ENCODE measurements around the gene CRIM1. TPM values are rescaled to one million over a fixed set of nuclear protein-coding genes. Genes with fewer than 3 reads are reported as not detected.

Gene CRIM1
- total and polyA plus RNA-seq, 4 donors = 24.3 to 119 (median 58.4) TPM

GRCh38 chr2:36538335-36538734 lies 182.8 kb downstream of the CRIM1 start:
- ATAC-seq (ENCODE audit: insufficient read depth, low FRiP score) (no peak), DNase-seq (peak; percentile 38 to 74 (median 47))
- TF ChIP-seq CTCF (IDR thresholded peaks at IDR 0.05; ENCODE audit: control extremely low read depth, extremely low read depth) = no peak
- 56 to 58% methylated on average over 5 of the region's 5 CpGs for WGBS, 2 donors
- H3K36me3 ChIP-seq (ENCODE audit: control insufficient read depth in 4 of 4, insufficient read depth in 4 of 4, low read length in 4 of 4) = peaks cover 3 to 24% (median 23%) of the 10 kb centered on the region in 4 donors
- H3K27me3 ChIP-seq (ENCODE audit: control insufficient read depth in 3 of 3, insufficient read depth in 3 of 3, low read length in 2 of 3) = no peaks in the 10 kb centered on the region
- H3K9me3 ChIP-seq (ENCODE audit: control insufficient read depth in 4 of 4, insufficient read depth in 3 of 4, low read length in 3 of 4) = no peaks in the 10 kb centered on the region
- no peak overlapping the region for H3K27ac ChIP-seq (ENCODE audit: low read depth in 1 of 2, low read length in 1 of 2)
- peaks cover 0 to 14% (median 0%) of the 10 kb centered on the region in 5 donors for H3K4me1 ChIP-seq (ENCODE audit: control insufficient read depth in 5 of 5, insufficient read depth in 5 of 5, low read length in 5 of 5)
- no peak overlapping the region for H3K9ac ChIP-seq (ENCODE audit: insufficient read depth in 1 of 2, low read length in 2 of 2)
- H3K4me3 ChIP-seq = no peak overlapping the region

GRCh38 chr2:36539631-36540030 lies 184.1 kb downstream of the CRIM1 start:
- H3K27me3 ChIP-seq (ENCODE audit: control insufficient read depth in 3 of 3, insufficient read depth in 3 of 3, low read length in 2 of 3) = no peaks in the 10 kb centered on the region
- no peak for DNase-seq
- H3K36me3 ChIP-seq (ENCODE audit: control insufficient read depth in 4 of 4, insufficient read depth in 4 of 4, low read length in 4 of 4) = peaks cover 12 to 25% (median 23%) of the 10 kb centered on the region in 4 donors
- H3K9ac ChIP-seq (ENCODE audit: insufficient read depth in 1 of 2, low read length in 2 of 2) = no peak overlapping the region
- peaks cover 0 to 14% (median 0%) of the 10 kb centered on the region in 5 donors for H3K4me1 ChIP-seq (ENCODE audit: control insufficient read depth in 5 of 5, insufficient read depth in 5 of 5, low read length in 5 of 5)
- no peaks in the 10 kb centered on the region for H3K9me3 ChIP-seq (ENCODE audit: control insufficient read depth in 4 of 4, insufficient read depth in 3 of 4, low read length in 3 of 4)
- no peak overlapping the region for H3K4me3 ChIP-seq
- no peak overlapping the region for H3K27ac ChIP-seq (ENCODE audit: low read depth in 1 of 2, low read length in 1 of 2)
- no peak for ATAC-seq (ENCODE audit: insufficient read depth, low FRiP score)
- 96 to 97% methylated on average over 7 of the region's 7 CpGs for WGBS, 2 donors
- no peak for TF ChIP-seq CTCF (IDR thresholded peaks at IDR 0.05; ENCODE audit: control extremely low read depth, extremely low read depth)

- WGBS, 2 donors = 86 to 91% methylated on average over 11 of the region's 11 CpGs
- TF ChIP-seq CTCF (IDR thresholded peaks at IDR 0.05; ENCODE audit: control extremely low read depth, extremely low read depth) = no peak
- peaks cover 14 to 24% (median 22%) of the 10 kb centered on the region in 4 donors for H3K36me3 ChIP-seq (ENCODE audit: control insufficient read depth in 4 of 4, insufficient read depth in 4 of 4, low read length in 4 of 4)
- no peaks in the 10 kb centered on the region for H3K9me3 ChIP-seq (ENCODE audit: control insufficient read depth in 4 of 4, insufficient read depth in 3 of 4, low read length in 3 of 4)
- H3K27me3 ChIP-seq (ENCODE audit: control insufficient read depth in 3 of 3, insufficient read depth in 3 of 3, low read length in 2 of 3) = no peaks in the 10 kb centered on the region
- DNase-seq (no peak), ATAC-seq (ENCODE audit: insufficient read depth, low FRiP score) (no peak)
- H3K27ac ChIP-seq (ENCODE audit: low read depth in 1 of 2, low read length in 1 of 2) = peak overlapping the region in 1 of 2 donors; percentile 10
- H3K4me3 ChIP-seq = no peak overlapping the region
- no peak overlapping the region for H3K9ac ChIP-seq (ENCODE audit: insufficient read depth in 1 of 2, low read length in 2 of 2)
- H3K4me1 ChIP-seq (ENCODE audit: control insufficient read depth in 5 of 5, insufficient read depth in 5 of 5, low read length in 5 of 5) = peaks cover 0 to 14% (median 0%) of the 10 kb centered on the region in 5 donors
These were observed 185.6 kb downstream of the CRIM1 start for GRCh38 chr2:36540986-36541754.

All from lung (tissue), 12 donors.